Cardiac muscle cell (in vitro differentiated cells and primary cell): ENCODE results near the gene GNB3. TPM values are rescaled to one million over a fixed set of nuclear protein-coding genes. Genes with fewer than 3 reads are reported as not detected.

ENCODE experiments used
- DNase-seq, 2 donors: peaks; one replicate each; pipeline versions ENCODE4 v3.0.0 to v3.0.0-alpha.2; 2010 to 2017; ENCODE audit warnings: low read depth in 1 of 2, low spot score in 1 of 2
- H3K27ac ChIP-seq: fragments of 200-600 bp; sonication (generic); 2 replicates; pipeline ENCODE4 v1.5.1; 2016
- H3K27me3 ChIP-seq: fragments of 200-600 bp; sonication (generic); 2 replicates; pipeline ENCODE4 v1.6.0; 2016; ENCODE audit warnings: control low read depth
- H3K36me3 ChIP-seq: fragments of 200-600 bp; sonication (generic); 2 replicates; pipeline ENCODE4 v1.5.1; 2016; ENCODE audit warnings: control low read depth
- H3K4me1 ChIP-seq: fragments of 200-600 bp; sonication (generic); 2 replicates; pipeline ENCODE4 v1.8.1; 2017; ENCODE audit warnings: low read depth, mild to moderate bottlenecking, mixed run types
- H3K4me3 ChIP-seq: fragments of 200-600 bp; sonication (generic); 2 replicates; pipeline ENCODE4 v1.5.1; 2016; ENCODE audit warnings: mild to moderate bottlenecking
- H3K9me3 ChIP-seq: fragments of 200-600 bp; sonication (generic); 2 replicates; pipeline ENCODE4 v1.5.1; 2017; ENCODE audit warnings: low read depth, mild to moderate bottlenecking, control low read depth
- polyA plus RNA-seq: library from polyadenylated mRNA; unstranded; fragments of >200 nt; fragmentation: Nextera tagmentation; extraction: Ambion mirVana; gene quantifications from 2 replicates; pipeline ENCODE4 v1.2.1, GENCODE V29; 2016
- total RNA-seq: library from RNA; depleted of rRNA; stranded (reverse); fragments of >200 nt; gene quantifications from 2 replicates; pipeline ENCODE4 v1.2.3, GENCODE V29; 2016
- TF ChIP-seq, protein P1 (sequence below): IDR thresholded peaks from 2 replicates; pipeline ENCODE4 v1.5.1; 2012; ENCODE audit warnings: low read depth, mild to moderate bottlenecking, low read length

The GNB3 gene
- total and polyA plus RNA-seq, 2 experiments from 2014 or later, result 1.7 to 5.2 TPM

GRCh38 chr12:6894321-6894720 lies 53.6 kb downstream of the GNB3 start:
- Histone ChIP-seq H3K36me3 (no peaks in the 10 kb centered on the region), H3K9me3 (no peaks in the 10 kb centered on the region), H3K4me3 (no peak overlapping the region), H3K27me3 (no peaks in the 10 kb centered on the region), H3K4me1 (no peaks in the 10 kb centered on the region), H3K27ac (no peak overlapping the region)
- no peak for DNase-seq
- TF ChIP-seq, protein P1, sequence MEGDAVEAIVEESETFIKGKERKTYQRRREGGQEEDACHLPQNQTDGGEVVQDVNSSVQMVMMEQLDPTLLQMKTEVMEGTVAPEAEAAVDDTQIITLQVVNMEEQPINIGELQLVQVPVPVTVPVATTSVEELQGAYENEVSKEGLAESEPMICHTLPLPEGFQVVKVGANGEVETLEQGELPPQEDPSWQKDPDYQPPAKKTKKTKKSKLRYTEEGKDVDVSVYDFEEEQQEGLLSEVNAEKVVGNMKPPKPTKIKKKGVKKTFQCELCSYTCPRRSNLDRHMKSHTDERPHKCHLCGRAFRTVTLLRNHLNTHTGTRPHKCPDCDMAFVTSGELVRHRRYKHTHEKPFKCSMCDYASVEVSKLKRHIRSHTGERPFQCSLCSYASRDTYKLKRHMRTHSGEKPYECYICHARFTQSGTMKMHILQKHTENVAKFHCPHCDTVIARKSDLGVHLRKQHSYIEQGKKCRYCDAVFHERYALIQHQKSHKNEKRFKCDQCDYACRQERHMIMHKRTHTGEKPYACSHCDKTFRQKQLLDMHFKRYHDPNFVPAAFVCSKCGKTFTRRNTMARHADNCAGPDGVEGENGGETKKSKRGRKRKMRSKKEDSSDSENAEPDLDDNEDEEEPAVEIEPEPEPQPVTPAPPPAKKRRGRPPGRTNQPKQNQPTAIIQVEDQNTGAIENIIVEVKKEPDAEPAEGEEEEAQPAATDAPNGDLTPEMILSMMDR, result no peak

Other genes starting within 250 kb of the GNB3 start
- gene CHD4, start 233.5 kb upstream of the GNB3 start, total RNA-seq, result 363 and 580 TPM in 2 replicates
- gene CHD4, start 233.5 kb upstream of the GNB3 start, polyA plus RNA-seq, result 155 and 204 TPM in 2 replicates
- 0.07 and 0.71 TPM in 2 replicates for gene LPAR5, start 205.0 kb upstream of the GNB3 start, total RNA-seq
- gene LPAR5, start 205.0 kb upstream of the GNB3 start, polyA plus RNA-seq, result 0.10 and 0.78 TPM in 2 replicates
- 0.99 and 2.8 TPM in 2 replicates for gene ACRBP, start 193.5 kb upstream of the GNB3 start, total RNA-seq
- gene ACRBP, start 193.5 kb upstream of the GNB3 start, polyA plus RNA-seq, result 2.6 and 7.0 TPM in 2 replicates
- gene ING4, start 177.8 kb upstream of the GNB3 start, total RNA-seq, result 95.2 and 107 TPM in 2 replicates
- gene ING4, start 177.8 kb upstream of the GNB3 start, polyA plus RNA-seq, result 95.3 and 96.2 TPM in 2 replicates
- gene ZNF384, start 151.6 kb upstream of the GNB3 start, total RNA-seq, result 39.4 and 44.9 TPM in 2 replicates
- gene ZNF384, start 151.6 kb upstream of the GNB3 start, polyA plus RNA-seq, result 38.2 and 44.1 TPM in 2 replicates
- 0.36 and 5.5 TPM in 2 replicates for gene PIANP, start 140.1 kb upstream of the GNB3 start, total RNA-seq
- 4.1 and 5.0 TPM in 2 replicates for gene PIANP, start 140.1 kb upstream of the GNB3 start, polyA plus RNA-seq
- gene COPS7A, start 116.9 kb upstream of the GNB3 start, total RNA-seq, result 71.0 and 82.1 TPM in 2 replicates
- 97.7 and 108 TPM in 2 replicates for gene COPS7A, start 116.9 kb upstream of the GNB3 start, polyA plus RNA-seq
- 342 and 449 TPM in 2 replicates for gene MLF2, start 87.8 kb upstream of the GNB3 start, total RNA-seq
- gene MLF2, start 87.8 kb upstream of the GNB3 start, polyA plus RNA-seq, result 575 and 592 TPM in 2 replicates
- 194 and 290 TPM in 2 replicates for gene PTMS, start 74.6 kb upstream of the GNB3 start, total RNA-seq
- gene PTMS, start 74.6 kb upstream of the GNB3 start, polyA plus RNA-seq, result 426 and 467 TPM in 2 replicates
- gene LAG3, start 68.4 kb upstream of the GNB3 start, total RNA-seq, result 0.15 TPM in 1 of 2 replicates, not detected in the other
- gene LAG3, start 68.4 kb upstream of the GNB3 start, polyA plus RNA-seq, result 0.34 TPM in 1 of 2 replicates, not detected in the other
- 3.1 and 3.3 TPM in 2 replicates for gene CD4, start 51.4 kb upstream of the GNB3 start, total RNA-seq
- gene CD4, start 51.4 kb upstream of the GNB3 start, polyA plus RNA-seq, result 5.2 and 5.9 TPM in 2 replicates
- gene GPR162, start 19.1 kb upstream of the GNB3 start, total RNA-seq, result 41.1 and 51.0 TPM in 2 replicates
- gene GPR162, start 19.1 kb upstream of the GNB3 start, polyA plus RNA-seq, result 29.2 and 38.6 TPM in 2 replicates
- 11.6 and 19.7 TPM in 2 replicates for gene P3H3, start 12.5 kb upstream of the GNB3 start, total RNA-seq
- 13.7 and 18.2 TPM in 2 replicates for gene P3H3, start 12.5 kb upstream of the GNB3 start, polyA plus RNA-seq
- gene CDCA3, start 10.4 kb downstream of the GNB3 start, total RNA-seq, result 11.5 and 42.8 TPM in 2 replicates
- gene CDCA3, start 10.4 kb downstream of the GNB3 start, polyA plus RNA-seq, result 10.4 and 84.9 TPM in 2 replicates
- gene USP5, start 11.2 kb downstream of the GNB3 start, total RNA-seq, result 145 and 150 TPM in 2 replicates
- gene USP5, start 11.2 kb downstream of the GNB3 start, polyA plus RNA-seq, result 156 TPM in 2 replicates
- gene TPI1, start 26.6 kb downstream of the GNB3 start, total RNA-seq, result 1,963 and 2,650 TPM in 2 replicates
- gene TPI1, start 26.6 kb downstream of the GNB3 start, polyA plus RNA-seq, result 3,554 and 4,448 TPM in 2 replicates
- 11.6 and 12.3 TPM in 2 replicates for gene SPSB2, start 32.4 kb downstream of the GNB3 start, total RNA-seq
- gene SPSB2, start 32.4 kb downstream of the GNB3 start, polyA plus RNA-seq, result 13.5 and 15.6 TPM in 2 replicates
- 17.5 and 18.8 TPM in 2 replicates for gene LRRC23, start 63.9 kb downstream of the GNB3 start, total RNA-seq
- gene LRRC23, start 63.9 kb downstream of the GNB3 start, polyA plus RNA-seq, result 23.7 and 24.8 TPM in 2 replicates
- gene ENO2, start 73.7 kb downstream of the GNB3 start, total RNA-seq, result 56.2 and 87.7 TPM in 2 replicates
- 133 and 154 TPM in 2 replicates for gene ENO2, start 73.7 kb downstream of the GNB3 start, polyA plus RNA-seq
- 28.1 and 46.4 TPM in 2 replicates for gene ATN1, start 87.0 kb downstream of the GNB3 start, total RNA-seq
- gene ATN1, start 87.0 kb downstream of the GNB3 start, polyA plus RNA-seq, result 22.8 and 37.8 TPM in 2 replicates
- not detected in 2 replicates for gene RNU7-1, start 102.9 kb downstream of the GNB3 start, total RNA-seq
- gene RNU7-1, start 102.9 kb downstream of the GNB3 start, polyA plus RNA-seq, result not detected in 2 replicates
- gene C12orf57, start 103.1 kb downstream of the GNB3 start, total RNA-seq, result 260 and 307 TPM in 2 replicates
- gene C12orf57, start 103.1 kb downstream of the GNB3 start, polyA plus RNA-seq, result 154 and 208 TPM in 2 replicates
- gene PTPN6, start 110.4 kb downstream of the GNB3 start, total RNA-seq, result 17.4 and 19.2 TPM in 2 replicates
- gene PTPN6, start 110.4 kb downstream of the GNB3 start, polyA plus RNA-seq, result 25.2 and 28.4 TPM in 2 replicates
- 350 and 388 TPM in 2 replicates for gene PHB2, start 129.7 kb downstream of the GNB3 start, total RNA-seq
- 181 and 228 TPM in 2 replicates for gene PHB2, start 129.7 kb downstream of the GNB3 start, polyA plus RNA-seq
- 15.7 and 21.5 TPM in 2 replicates for gene EMG1, start 130.0 kb downstream of the GNB3 start, total RNA-seq
- gene EMG1, start 130.0 kb downstream of the GNB3 start, polyA plus RNA-seq, result 29.7 and 39.2 TPM in 2 replicates
- 12.0 and 15.8 TPM in 2 replicates for gene LPCAT3, start 177.6 kb downstream of the GNB3 start, total RNA-seq
- 31.4 and 37.8 TPM in 2 replicates for gene LPCAT3, start 177.6 kb downstream of the GNB3 start, polyA plus RNA-seq
- 3.0 and 5.0 TPM in 2 replicates for gene C1S, start 219.8 kb downstream of the GNB3 start, total RNA-seq
- gene C1S, start 219.8 kb downstream of the GNB3 start, polyA plus RNA-seq, result 7.3 and 9.3 TPM in 2 replicates